ENCODE results near the gene MYLK4. TPM values are rescaled to one million over a fixed set of nuclear protein-coding genes. Genes with fewer than 3 reads are reported as not detected.

Gene MYLK4
- 1 to 10 TPM in 2 of 4 donors, under 1 TPM in 2; 0.65 to 1.5 (median 0.93) TPM for total RNA-seq

GRCh38 chr6:2750832-2751231 lies at the start of gene MYLK4:
MYLK4 (minus strand) TSS chr6:2750922; CDS start chr6:2749294, 1,628 bp downstream.
- TF ChIP-seq CTCF (IDR thresholded peaks at IDR 0.05; ENCODE audit: low read depth) = no peak

- no peak for TF ChIP-seq CTCF (IDR thresholded peaks at IDR 0.05; ENCODE audit: low read depth)
Observed at GRCh38 chr6:2799936-2800527, 49.3 kb upstream of the MYLK4 start.

- TF ChIP-seq CTCF (IDR thresholded peaks at IDR 0.05; ENCODE audit: low read depth) = no peak
Observed at GRCh38 chr6:2798586-2799134, 47.9 kb upstream of the MYLK4 start.

GRCh38 chr6:2797564-2798031 lies 46.9 kb upstream of the MYLK4 start:
- no peak for TF ChIP-seq CTCF (IDR thresholded peaks at IDR 0.05; ENCODE audit: low read depth)

- TF ChIP-seq CTCF (IDR thresholded peaks at IDR 0.05; ENCODE audit: low read depth) = no peak
Observed at GRCh38 chr6:2796861-2797260, 46.1 kb upstream of the MYLK4 start.

GRCh38 chr6:2795956-2796355 lies 45.2 kb upstream of the MYLK4 start:
- no peak for TF ChIP-seq CTCF (IDR thresholded peaks at IDR 0.05; ENCODE audit: low read depth)

- no peak for TF ChIP-seq CTCF (IDR thresholded peaks at IDR 0.05; ENCODE audit: low read depth)
Observed at GRCh38 chr6:2795162-2795561, 44.4 kb upstream of the MYLK4 start.

All from subcutaneous adipose tissue (tissue), 4 donors.